B cell (primary cell): Measurements from ENCODE around the gene BIRC2. TPM values are rescaled to one million over a fixed set of nuclear protein-coding genes. Genes with fewer than 3 reads are reported as not detected.

Experiments
- ATAC-seq: fragments of 200-7000 bp; cut with Tn5 transposase; one replicate; pipeline ENCODE4 v1.10.0; 2021; ENCODE audit warnings: low read depth, mild to moderate bottlenecking, moderate number of reproducible peaks, moderate library complexity
- CTCF ChIA-PET: fragments of 350-600 bp; sonication (Branson Sonifier 250); formaldehyde crosslinking; loops from one replicate; lab custom pipeline; 2021; ENCODE audit warnings: antibody characterized with exemption, inconsistent platforms; lab: Charles Lee
- POLR2A ChIA-PET: fragments of 350-600 bp; sonication (Branson Sonifier 250); formaldehyde crosslinking; loops from one replicate; lab custom pipeline; 2021; ENCODE audit warnings: antibody characterized with exemption; lab: Charles Lee
- DNase-seq: peaks from one replicate; pipeline ENCODE4 v3.0.0; 2013
- H2AFZ ChIP-seq: 2 replicates; pipeline ENCODE4 v1.6.1; 2012; ENCODE audit warnings: mild to moderate bottlenecking, low read depth, low read length; ENCODE audit not compliant: insufficient read depth, poor library complexity, severe bottlenecking
- H3K27ac ChIP-seq, 2 donors: 1 replicate in 1 of 2; 2 replicates in 1 of 2; pipeline ENCODE4 v1.5.1; 2012 to 2013; ENCODE audit warnings: low read length in 2 of 2, mild to moderate bottlenecking in 2 of 2, moderate library complexity in 1 of 2
- H3K27me3 ChIP-seq, 4 experiments: fragments of 200-600 bp in 1 of 4; sonication (generic) in 1 of 4; replicated peaks in 1 of 4; 1 replicate in 2 of 4; 2 replicates in 2 of 4; pipeline versions ENCODE4 v1.6.1 to v1.7.0; 2013 to 2016; ENCODE audit warnings: low read length in 3 of 4, mild to moderate bottlenecking in 2 of 4, mixed read lengths in 1 of 4, moderate library complexity in 1 of 4; ENCODE audit not compliant: insufficient read depth in 4 of 4, control insufficient read depth in 3 of 4; ENCODE audit errors: control extremely low read depth in 1 of 4
- H3K36me3 ChIP-seq, 2 experiments: replicated peaks in 1 of 2; 1 replicate in 1 of 2; 2 replicates in 1 of 2; pipeline versions ENCODE4 v1.6.1 to v1.7.1; 2013; ENCODE audit warnings: low read length in 1 of 2; ENCODE audit not compliant: insufficient read depth in 2 of 2, control insufficient read depth in 1 of 2; ENCODE audit errors: control extremely low read depth in 1 of 2, extremely low read depth in 1 of 2
- H3K4me1 ChIP-seq, 2 donors: fragments of 200-600 bp in 1 of 2; sonication (generic) in 1 of 2; 1 replicate in 1 of 2; 2 replicates in 1 of 2; pipeline versions ENCODE4 v1.5.1 to v1.6.1; 2013 to 2017; ENCODE audit warnings: low read length in 2 of 2; ENCODE audit not compliant: control insufficient read depth in 2 of 2, insufficient read depth in 2 of 2
- H3K4me2 ChIP-seq: replicated peaks from 2 replicates; pipeline ENCODE3; 2012; ENCODE audit warnings: mild to moderate bottlenecking, low read depth, low read length; ENCODE audit not compliant: poor library complexity, severe bottlenecking
- H3K4me3 ChIP-seq, 5 experiments: fragments of 200-600 bp in 1 of 5; sonication (generic) in 1 of 5; 1 replicate in 3 of 5; 2 replicates in 2 of 5; pipeline versions ENCODE4 v1.5.1 to v1.7.0; 2011 to 2016; ENCODE audit warnings: low read length in 4 of 5, mild to moderate bottlenecking in 4 of 5, low read depth in 2 of 5, control low read depth in 1 of 5, moderate library complexity in 1 of 5; ENCODE audit not compliant: insufficient read depth in 1 of 5; ENCODE audit errors: control extremely low read depth in 1 of 5, extremely low read depth in 1 of 5
- H3K79me2 ChIP-seq: fragments of 200-600 bp; sonication (generic); one replicate; pipeline ENCODE4 v1.6.0; 2016; ENCODE audit warnings: low read length; ENCODE audit not compliant: control insufficient read depth, insufficient read depth
- H3K9ac ChIP-seq: fragments of 200-600 bp; sonication (generic); 2 replicates; pipeline ENCODE4 v1.6.1; 2017; ENCODE audit warnings: mild to moderate bottlenecking, low read length, moderate library complexity
- H3K9me3 ChIP-seq, 3 donors: one replicate each; pipeline versions ENCODE4 v1.6.1 to v1.7.1; 2013; ENCODE audit warnings: low read length in 2 of 3; ENCODE audit not compliant: control insufficient read depth in 2 of 3, insufficient read depth in 1 of 3; ENCODE audit errors: control extremely low read depth in 1 of 3
- H4K20me1 ChIP-seq: 2 replicates; pipeline ENCODE4 v1.6.0; 2012; ENCODE audit warnings: mild to moderate bottlenecking, low read length; ENCODE audit not compliant: insufficient read depth, control insufficient read depth, poor library complexity, severe bottlenecking
- H3K27ac Mint-ChIP-seq: one replicate; pipeline ENCODE4 v1.8.0; 2021; ENCODE audit warnings: mixed read lengths
- H3K27me3 Mint-ChIP-seq: one replicate; pipeline ENCODE4 v1.8.0; 2021; ENCODE audit warnings: mixed read lengths
- H3K4me1 Mint-ChIP-seq: one replicate; pipeline ENCODE4 v1.8.0; 2021; ENCODE audit warnings: mixed read lengths
- H3K4me3 Mint-ChIP-seq: one replicate; pipeline ENCODE4 v1.8.0; 2021; ENCODE audit warnings: mixed read lengths
- H3K9me3 Mint-ChIP-seq: one replicate; pipeline ENCODE4 v1.8.0; 2022; ENCODE audit warnings: mixed read lengths; ENCODE audit not compliant: insufficient read depth
- EZH2 ChIP-seq: IDR thresholded peaks from 2 replicates; pipeline ENCODE4 v1.6.1; 2012; ENCODE audit warnings: borderline replicate concordance, low read depth, mild to moderate bottlenecking, moderate library complexity, low read length; ENCODE audit not compliant: insufficient read depth, poor library complexity, severe bottlenecking
- WGBS: methylation state at CpG from one replicate; pipeline ENCODE4 v1.1.5; 2013; ENCODE audit warnings: missing lambda C conversion rate; ENCODE audit not compliant: insufficient coverage; 5-methylcytosine and 5-hydroxymethylcytosine counted together
- intact Hi-C: fragments of 100-400 bp; cut with micrococcal nuclease; formaldehyde crosslinking; loops from one replicate; pipeline ENCODE4 v1.10.0; 2022
- polyA plus RNA-seq: library from polyadenylated mRNA; depleted of rRNA; stranded (reverse); fragments of >200 nt; gene quantifications from 2 replicates; pipeline ENCODE4 v1.2.3, GENCODE V29; 2012
- small RNA-seq: library from RNA; depleted of rRNA; stranded (forward); fragments of <200 nt; gene quantifications from one replicate; pipeline ENCODE3, GENCODE V24; 2012; ENCODE audit warnings: low replicate concordance, low read depth; ENCODE audit not compliant: insufficient read length
- total RNA-seq, 2 donors: library from RNA; stranded (reverse); fragments of 120-200 nt in 1 of 2; gene quantifications; 1 replicate in 1 of 2; 2 replicates in 1 of 2; pipeline versions ENCODE4 v1.2.3 to v1.2.4, GENCODE V29; 2013 to 2022
- TF ChIP-seq, protein P1 (sequence below): fragments of 200-600 bp; IDR thresholded peaks from one replicate; pipeline ENCODE4 v1.8.0; 2022; ENCODE audit warnings: antibody characterized with exemption, mild to moderate bottlenecking

Gene BIRC2
- total and polyA plus RNA-seq, 2 donors (not counting 1 experiment from before 2014, with no cell fraction given) = 20.1 to 51.0 TPM

DNA sequence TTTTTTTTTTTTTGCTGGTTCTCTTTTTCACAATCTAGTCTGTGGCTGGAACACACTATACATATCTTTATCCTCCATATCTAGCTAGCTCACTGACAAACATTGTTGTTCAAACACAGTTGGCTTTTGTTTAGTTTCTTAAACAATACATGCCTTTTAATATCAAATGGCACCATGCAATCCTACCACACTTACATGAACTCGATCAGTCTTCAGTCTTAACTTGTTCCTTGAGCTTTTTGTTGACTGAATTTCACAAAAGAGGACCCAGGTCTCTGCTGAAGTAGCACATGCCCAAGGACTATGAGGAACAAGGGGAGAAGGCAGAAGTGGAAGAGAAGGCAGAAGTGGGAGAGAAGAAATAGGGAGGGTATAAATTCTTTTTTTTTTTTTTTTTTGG lies 80.1 kb downstream of the BIRC2 start:
- Histone ChIP-seq H3K9ac (no peak overlapping the region), H3K36me3 (peaks cover 6 to 11% of the 10 kb centered on the region in 2 experiments), H3K79me2 (peaks cover 71% of the 10 kb centered on the region), H3K27me3 (no peaks in the 10 kb centered on the region), H3K27ac (no peak overlapping the region), H2AFZ (no peak overlapping the region), H3K4me3 (no peak overlapping the region), H3K4me1 (peaks cover 25 to 28% of the 10 kb centered on the region in 2 donors), H3K9me3 (peaks cover 0 to 1% (median 0%) of the 10 kb centered on the region in 3 donors), H3K4me2 (no peak overlapping the region), H4K20me1 (peaks cover 9% of the 10 kb centered on the region)
- ChIA-PET POLR2A (interaction anchor here (0.7 kb wide), 1 partner anchor 127 kb away, joined by 6 read pairs; no protein-coding TSS in a partner anchor), CTCF (interaction anchor here (2.2 kb wide), 1 partner anchor 34 kb away, joined by 6 read pairs; no protein-coding TSS in a partner anchor)
- ATAC-seq (no peak), DNase-seq (no peak)
- peaks cover 66% of the 10 kb centered on the region for H3K4me1 Mint-ChIP-seq
- no peak overlapping the region for H3K27ac Mint-ChIP-seq
- H3K27me3 Mint-ChIP-seq = no peaks in the 10 kb centered on the region
- WGBS = no CpG with 5 or more reads among the region's 1 CpG
- H3K4me3 Mint-ChIP-seq = no peak overlapping the region
- no peaks in the 10 kb centered on the region for H3K9me3 Mint-ChIP-seq
- intact Hi-C loops = no loop called here
- TF ChIP-seq, protein P1, sequence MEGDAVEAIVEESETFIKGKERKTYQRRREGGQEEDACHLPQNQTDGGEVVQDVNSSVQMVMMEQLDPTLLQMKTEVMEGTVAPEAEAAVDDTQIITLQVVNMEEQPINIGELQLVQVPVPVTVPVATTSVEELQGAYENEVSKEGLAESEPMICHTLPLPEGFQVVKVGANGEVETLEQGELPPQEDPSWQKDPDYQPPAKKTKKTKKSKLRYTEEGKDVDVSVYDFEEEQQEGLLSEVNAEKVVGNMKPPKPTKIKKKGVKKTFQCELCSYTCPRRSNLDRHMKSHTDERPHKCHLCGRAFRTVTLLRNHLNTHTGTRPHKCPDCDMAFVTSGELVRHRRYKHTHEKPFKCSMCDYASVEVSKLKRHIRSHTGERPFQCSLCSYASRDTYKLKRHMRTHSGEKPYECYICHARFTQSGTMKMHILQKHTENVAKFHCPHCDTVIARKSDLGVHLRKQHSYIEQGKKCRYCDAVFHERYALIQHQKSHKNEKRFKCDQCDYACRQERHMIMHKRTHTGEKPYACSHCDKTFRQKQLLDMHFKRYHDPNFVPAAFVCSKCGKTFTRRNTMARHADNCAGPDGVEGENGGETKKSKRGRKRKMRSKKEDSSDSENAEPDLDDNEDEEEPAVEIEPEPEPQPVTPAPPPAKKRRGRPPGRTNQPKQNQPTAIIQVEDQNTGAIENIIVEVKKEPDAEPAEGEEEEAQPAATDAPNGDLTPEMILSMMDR = no peak
- TF ChIP-seq EZH2 = no peak

Small RNA genes within 50 kb of the gene (small RNA-seq; reads per million reads assigned to genes)
- gene AP000942.3 = not detected
- not detected for gene AP000942.4
- not detected for gene RNU6-952P

Other genes starting within 250 kb of the BIRC2 start
- not detected in 2 replicates for gene YAP1, start 236.8 kb upstream of the BIRC2 start, total RNA-seq
- gene YAP1, start 236.8 kb upstream of the BIRC2 start, polyA plus RNA-seq = not detected in 2 replicates
- gene BIRC3, start 29.7 kb upstream of the BIRC2 start, total RNA-seq = 419 and 428 TPM in 2 replicates
- 107 and 139 TPM in 2 replicates for gene BIRC3, start 29.7 kb upstream of the BIRC2 start, polyA plus RNA-seq
- 386 and 422 TPM in 2 replicates for gene TMEM123, start 105.6 kb downstream of the BIRC2 start, total RNA-seq
- gene TMEM123, start 105.6 kb downstream of the BIRC2 start, polyA plus RNA-seq = 36.7 and 58.4 TPM in 2 replicates
- not detected in 2 replicates for gene MMP7, start 183.5 kb downstream of the BIRC2 start, total RNA-seq
- not detected in 2 replicates for gene MMP7, start 183.5 kb downstream of the BIRC2 start, polyA plus RNA-seq